ENCODE measurements around the gene ZNF70. TPM values are rescaled to one million over a fixed set of nuclear protein-coding genes. Genes with fewer than 3 reads are reported as not detected.
A peak's percentile ranks its signal among the peaks of the same experiment; 100 is the strongest.

Gene ZNF70
- total and polyA plus RNA-seq, 2 of the 13 experiments (the other 11 are each of a cell fraction or from before 2014, with no cell fraction given): 0.62 to 3.6 TPM

DNA sequence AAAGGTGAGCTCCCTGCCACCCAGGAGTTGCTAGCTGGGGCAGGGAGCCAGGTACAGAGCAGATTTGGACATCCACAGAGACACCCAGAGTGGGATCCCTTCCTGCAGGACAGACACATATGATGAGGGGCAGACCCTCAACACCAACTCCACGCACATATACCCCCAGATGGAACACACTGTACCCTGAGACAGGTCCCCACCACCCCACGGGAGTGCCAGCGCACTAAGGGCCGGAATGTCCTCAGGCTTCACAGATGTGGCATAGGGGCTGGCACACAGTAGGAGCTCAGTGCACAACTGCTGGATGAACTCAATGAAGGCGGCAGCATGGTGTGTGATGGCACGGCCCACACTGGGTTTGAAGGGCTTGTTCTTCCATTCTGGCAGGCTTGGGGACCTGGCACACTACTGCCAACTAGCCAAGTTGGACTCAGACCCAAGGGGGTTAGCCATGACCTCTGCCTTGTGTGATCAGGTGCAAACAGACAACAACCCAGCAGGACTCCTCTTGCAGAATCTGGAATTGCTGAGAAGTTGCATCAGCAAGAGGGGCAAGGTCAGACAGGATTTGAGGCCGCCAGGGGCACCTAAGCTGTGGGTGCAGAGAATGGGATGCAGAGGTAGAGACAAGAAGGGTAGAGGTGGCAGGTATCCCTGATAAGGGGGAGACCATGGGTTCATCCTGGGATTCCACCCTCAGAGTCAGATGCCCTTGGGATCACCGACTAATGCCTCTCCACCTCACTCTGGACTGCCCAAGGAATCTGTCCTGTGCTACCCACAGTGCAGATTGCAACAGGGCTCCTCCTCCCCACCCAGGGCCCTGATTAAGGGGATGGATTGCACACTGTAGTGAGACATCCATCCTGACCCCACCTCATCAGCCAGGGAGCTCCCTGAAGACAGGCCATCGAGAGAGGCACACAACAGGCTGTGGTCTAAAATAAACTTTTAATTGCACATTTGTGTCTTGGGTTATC, 14.3 kb upstream of the ZNF70 start (continued):
- TF ChIP-seq TFAP4 (IDR thresholded peaks at IDR 0.05; ENCODE audit: borderline replicate concordance, low read depth) (peak; percentile 61; the same call in 1 of the 2 replicates), ZNF350 (CRISPR knock-in tag; IDR thresholded peaks at IDR 0.05; ENCODE audit: borderline replicate concordance, low read depth) (peak; percentile 41; the same call in 1 of the 2 replicates), CEBPG (CRISPR knock-in tag; IDR thresholded peaks at IDR 0.05) (peak; percentile 92), ZNF292 (CRISPR knock-in tag; IDR thresholded peaks at IDR 0.05; ENCODE audit: borderline replicate concordance, low read depth) (no peak), FOXA1 (IDR thresholded peaks at IDR 0.05) (no peak), FOXA1 (CRISPR knock-in tag; IDR thresholded peaks at IDR 0.05) (peak; percentile 49), ZEB1 (IDR thresholded peaks at IDR 0.05; ENCODE audit: insufficient replicate concordance, low read depth) (no peak), ARNT2 (CRISPR knock-in tag; IDR thresholded peaks at IDR 0.05; ENCODE audit: low read depth) (peak; percentile 39; the same call in 1 of the 2 replicates), NR2C2 (CRISPR knock-in tag; IDR thresholded peaks at IDR 0.05; ENCODE audit: borderline replicate concordance) (peak; percentile 95), NR2F1 (CRISPR knock-in tag; IDR thresholded peaks at IDR 0.05) (peak; percentile 83 to 92), ZNF224 (CRISPR knock-in tag; IDR thresholded peaks at IDR 0.05) (0 out of 2 replicates have a peak, but pooled peaks have one; percentile 60), MAFF (IDR thresholded peaks at IDR 0.05; ENCODE audit: low read depth, low read length) (no peak), NCOA2 (CRISPR knock-in tag; IDR thresholded peaks at IDR 0.05) (peak; percentile 72), GABPB1 (CRISPR knock-in tag; IDR thresholded peaks at IDR 0.05) (peak; percentile 51; the same call in 1 of the 2 replicates), FOSL2 (CRISPR knock-in tag; IDR thresholded peaks at IDR 0.05) (peak; percentile 42; the same call in 1 of the 2 replicates), REXO4 (CRISPR knock-in tag; IDR thresholded peaks at IDR 0.05; ENCODE audit: borderline replicate concordance) (no peak)
- TF ChIP-seq, protein P1, sequence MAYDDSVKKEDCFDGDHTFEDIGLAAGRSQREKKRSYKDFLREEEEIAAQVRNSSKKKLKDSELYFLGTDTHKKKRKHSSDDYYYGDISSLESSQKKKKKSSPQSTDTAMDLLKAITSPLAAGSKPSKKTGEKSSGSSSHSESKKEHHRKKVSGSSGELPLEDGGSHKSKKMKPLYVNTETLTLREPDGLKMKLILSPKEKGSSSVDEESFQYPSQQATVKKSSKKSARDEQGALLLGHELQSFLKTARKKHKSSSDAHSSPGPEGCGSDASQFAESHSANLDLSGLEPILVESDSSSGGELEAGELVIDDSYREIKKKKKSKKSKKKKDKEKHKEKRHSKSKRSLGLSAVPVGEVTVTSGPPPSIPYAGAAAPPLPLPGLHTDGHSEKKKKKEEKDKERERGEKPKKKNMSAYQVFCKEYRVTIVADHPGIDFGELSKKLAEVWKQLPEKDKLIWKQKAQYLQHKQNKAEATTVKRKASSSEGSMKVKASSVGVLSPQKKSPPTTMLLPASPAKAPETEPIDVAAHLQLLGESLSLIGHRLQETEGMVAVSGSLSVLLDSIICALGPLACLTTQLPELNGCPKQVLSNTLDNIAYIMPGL (CRISPR knock-in tag; IDR thresholded peaks at IDR 0.05; ENCODE audit: borderline replicate concordance in 1 of 2, low read depth in 1 of 2): 0 out of 4 replicates have a peak, but pooled peaks of 1 of the 2 experiments have one; percentile 17
- TF ChIP-seq, protein P2, sequence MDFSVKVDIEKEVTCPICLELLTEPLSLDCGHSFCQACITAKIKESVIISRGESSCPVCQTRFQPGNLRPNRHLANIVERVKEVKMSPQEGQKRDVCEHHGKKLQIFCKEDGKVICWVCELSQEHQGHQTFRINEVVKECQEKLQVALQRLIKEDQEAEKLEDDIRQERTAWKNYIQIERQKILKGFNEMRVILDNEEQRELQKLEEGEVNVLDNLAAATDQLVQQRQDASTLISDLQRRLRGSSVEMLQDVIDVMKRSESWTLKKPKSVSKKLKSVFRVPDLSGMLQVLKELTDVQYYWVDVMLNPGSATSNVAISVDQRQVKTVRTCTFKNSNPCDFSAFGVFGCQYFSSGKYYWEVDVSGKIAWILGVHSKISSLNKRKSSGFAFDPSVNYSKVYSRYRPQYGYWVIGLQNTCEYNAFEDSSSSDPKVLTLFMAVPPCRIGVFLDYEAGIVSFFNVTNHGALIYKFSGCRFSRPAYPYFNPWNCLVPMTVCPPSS (IDR thresholded peaks at IDR 0.05): no peak
- TF ChIP-seq, protein P3, sequence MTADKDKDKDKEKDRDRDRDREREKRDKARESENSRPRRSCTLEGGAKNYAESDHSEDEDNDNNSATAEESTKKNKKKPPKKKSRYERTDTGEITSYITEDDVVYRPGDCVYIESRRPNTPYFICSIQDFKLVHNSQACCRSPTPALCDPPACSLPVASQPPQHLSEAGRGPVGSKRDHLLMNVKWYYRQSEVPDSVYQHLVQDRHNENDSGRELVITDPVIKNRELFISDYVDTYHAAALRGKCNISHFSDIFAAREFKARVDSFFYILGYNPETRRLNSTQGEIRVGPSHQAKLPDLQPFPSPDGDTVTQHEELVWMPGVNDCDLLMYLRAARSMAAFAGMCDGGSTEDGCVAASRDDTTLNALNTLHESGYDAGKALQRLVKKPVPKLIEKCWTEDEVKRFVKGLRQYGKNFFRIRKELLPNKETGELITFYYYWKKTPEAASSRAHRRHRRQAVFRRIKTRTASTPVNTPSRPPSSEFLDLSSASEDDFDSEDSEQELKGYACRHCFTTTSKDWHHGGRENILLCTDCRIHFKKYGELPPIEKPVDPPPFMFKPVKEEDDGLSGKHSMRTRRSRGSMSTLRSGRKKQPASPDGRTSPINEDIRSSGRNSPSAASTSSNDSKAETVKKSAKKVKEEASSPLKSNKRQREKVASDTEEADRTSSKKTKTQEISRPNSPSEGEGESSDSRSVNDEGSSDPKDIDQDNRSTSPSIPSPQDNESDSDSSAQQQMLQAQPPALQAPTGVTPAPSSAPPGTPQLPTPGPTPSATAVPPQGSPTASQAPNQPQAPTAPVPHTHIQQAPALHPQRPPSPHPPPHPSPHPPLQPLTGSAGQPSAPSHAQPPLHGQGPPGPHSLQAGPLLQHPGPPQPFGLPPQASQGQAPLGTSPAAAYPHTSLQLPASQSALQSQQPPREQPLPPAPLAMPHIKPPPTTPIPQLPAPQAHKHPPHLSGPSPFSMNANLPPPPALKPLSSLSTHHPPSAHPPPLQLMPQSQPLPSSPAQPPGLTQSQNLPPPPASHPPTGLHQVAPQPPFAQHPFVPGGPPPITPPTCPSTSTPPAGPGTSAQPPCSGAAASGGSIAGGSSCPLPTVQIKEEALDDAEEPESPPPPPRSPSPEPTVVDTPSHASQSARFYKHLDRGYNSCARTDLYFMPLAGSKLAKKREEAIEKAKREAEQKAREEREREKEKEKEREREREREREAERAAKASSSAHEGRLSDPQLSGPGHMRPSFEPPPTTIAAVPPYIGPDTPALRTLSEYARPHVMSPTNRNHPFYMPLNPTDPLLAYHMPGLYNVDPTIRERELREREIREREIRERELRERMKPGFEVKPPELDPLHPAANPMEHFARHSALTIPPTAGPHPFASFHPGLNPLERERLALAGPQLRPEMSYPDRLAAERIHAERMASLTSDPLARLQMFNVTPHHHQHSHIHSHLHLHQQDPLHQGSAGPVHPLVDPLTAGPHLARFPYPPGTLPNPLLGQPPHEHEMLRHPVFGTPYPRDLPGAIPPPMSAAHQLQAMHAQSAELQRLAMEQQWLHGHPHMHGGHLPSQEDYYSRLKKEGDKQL (CRISPR knock-in tag; IDR thresholded peaks at IDR 0.05; ENCODE audit: low read depth): peak; percentile 22; the same call in 1 of the 2 replicates
